ENCODE results near the gene DNAI2.

DNA sequence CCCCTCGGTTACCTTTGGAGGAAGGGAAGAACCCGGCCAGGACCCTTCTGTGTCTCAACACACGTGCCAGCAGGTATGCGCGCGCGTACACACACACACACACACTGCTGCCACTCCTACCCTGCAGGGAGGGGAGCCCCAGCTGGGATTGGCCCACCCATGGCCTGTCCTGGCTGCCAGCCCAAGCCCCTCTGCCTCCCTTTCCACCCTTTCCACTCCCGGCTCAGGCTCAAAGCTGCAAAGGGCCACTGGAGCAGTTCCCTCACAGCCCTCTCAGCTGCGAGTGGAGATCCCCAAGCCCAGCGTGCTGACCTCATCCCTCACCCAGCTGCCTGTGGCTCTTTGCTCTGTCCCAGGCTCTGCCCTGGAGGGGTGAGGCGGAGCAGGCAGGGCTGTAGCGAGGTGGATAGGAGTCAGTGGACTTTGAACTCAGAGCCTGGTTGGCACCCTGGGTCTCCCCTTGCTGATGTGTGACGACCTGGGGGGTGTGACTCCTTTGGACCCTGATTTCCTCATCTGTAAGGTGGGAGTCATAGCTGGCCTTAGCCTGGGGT lies 66.5 kb downstream of the DNAI2 start:
- TF ChIP-seq, protein P1, sequence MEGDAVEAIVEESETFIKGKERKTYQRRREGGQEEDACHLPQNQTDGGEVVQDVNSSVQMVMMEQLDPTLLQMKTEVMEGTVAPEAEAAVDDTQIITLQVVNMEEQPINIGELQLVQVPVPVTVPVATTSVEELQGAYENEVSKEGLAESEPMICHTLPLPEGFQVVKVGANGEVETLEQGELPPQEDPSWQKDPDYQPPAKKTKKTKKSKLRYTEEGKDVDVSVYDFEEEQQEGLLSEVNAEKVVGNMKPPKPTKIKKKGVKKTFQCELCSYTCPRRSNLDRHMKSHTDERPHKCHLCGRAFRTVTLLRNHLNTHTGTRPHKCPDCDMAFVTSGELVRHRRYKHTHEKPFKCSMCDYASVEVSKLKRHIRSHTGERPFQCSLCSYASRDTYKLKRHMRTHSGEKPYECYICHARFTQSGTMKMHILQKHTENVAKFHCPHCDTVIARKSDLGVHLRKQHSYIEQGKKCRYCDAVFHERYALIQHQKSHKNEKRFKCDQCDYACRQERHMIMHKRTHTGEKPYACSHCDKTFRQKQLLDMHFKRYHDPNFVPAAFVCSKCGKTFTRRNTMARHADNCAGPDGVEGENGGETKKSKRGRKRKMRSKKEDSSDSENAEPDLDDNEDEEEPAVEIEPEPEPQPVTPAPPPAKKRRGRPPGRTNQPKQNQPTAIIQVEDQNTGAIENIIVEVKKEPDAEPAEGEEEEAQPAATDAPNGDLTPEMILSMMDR (IDR thresholded peaks at IDR 0.05), result no peak
- TF ChIP-seq EP300 (IDR thresholded peaks at IDR 0.05), result no peak
- no peak for TF ChIP-seq POLR2AphosphoS5 (IDR thresholded peaks at IDR 0.05)
